HG02973 (cell line): ENCODE data around the gene CHTF18.

Source experiments
- ATAC-seq: cut with Tn5 transposase; IDR thresholded peaks from one replicate; pipeline ENCODE4 v1.9.1; 2021; ENCODE audit warnings: moderate library complexity; ENCODE audit not compliant: unreplicated experiment

CHTF18 gene

DNA sequence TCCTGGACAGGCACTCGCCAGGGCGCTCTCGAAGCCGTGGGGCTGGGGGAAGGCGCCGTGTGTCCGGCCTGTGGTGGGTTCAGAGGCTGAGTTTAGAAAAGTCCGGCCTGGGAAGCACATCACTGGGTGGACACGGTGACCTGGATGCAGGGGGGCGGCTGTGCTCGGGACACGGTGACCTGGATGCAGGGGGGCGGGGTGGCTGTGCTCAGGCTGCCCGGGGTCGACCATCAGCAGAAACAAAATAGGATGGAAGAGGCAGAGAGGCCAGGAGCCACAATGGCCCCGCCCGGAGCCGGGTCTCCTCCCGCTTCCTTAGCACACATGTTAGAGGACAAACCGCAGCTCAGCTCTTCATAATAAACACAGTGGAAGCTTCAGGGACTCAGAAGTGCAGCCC, 55.4 kb downstream of the CHTF18 start:
- no peak for ATAC-seq

DNA sequence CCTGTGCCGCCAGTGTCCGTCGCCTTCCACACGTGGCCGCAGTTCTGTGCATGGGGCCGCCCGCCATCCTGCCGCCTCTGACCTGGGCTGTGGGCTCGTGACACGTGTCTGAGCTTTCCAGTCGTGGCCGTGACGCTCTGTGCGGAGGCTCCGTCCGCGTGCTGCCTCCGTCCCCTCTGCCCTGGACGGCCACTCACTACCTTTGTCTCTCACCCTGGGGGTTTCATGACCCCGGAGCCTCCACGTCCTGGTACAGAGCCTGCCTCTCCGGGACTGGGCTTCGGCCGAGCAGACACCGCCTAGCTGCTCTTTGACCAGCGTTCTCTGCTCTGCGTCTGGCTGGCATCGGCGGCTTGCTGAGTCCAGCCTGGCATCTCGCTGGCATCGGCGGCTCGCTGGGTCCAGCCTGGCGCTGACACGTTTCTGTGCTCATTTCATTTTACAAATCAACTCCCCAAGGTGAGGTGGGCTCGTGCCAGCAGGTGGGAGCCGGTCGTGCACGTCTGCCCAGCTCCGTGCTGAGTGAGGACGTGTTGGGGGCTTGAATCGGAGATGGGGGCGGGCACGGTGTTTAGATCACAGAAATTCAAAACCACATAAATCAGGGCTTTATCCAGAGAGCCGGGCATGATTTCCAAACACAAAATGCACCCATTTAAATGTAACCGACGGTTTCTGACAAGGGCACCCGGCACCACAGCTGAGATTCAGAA, 56.4 kb downstream of the CHTF18 start:
- no peak for ATAC-seq

DNA sequence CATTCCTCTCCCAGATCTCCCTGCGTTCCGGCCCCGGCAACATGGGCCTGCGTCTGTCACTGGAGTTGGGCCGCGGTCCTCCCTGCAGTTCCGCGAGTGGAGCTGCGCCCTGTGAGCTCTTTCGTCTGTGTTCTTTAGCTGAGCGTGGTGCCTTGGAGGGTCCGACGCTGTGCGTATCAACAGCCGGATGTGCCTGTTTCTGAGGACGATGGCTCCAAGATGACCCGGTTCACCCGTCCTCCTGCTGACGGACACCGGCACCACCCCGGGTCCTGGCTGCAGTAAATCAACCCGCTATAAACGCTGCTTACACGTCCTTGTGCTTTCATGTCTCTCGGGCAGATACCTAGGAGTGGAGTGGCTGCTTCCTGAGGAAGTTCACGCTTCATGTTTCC, 56.9 kb downstream of the CHTF18 start:
- ATAC-seq: no peak

DNA sequence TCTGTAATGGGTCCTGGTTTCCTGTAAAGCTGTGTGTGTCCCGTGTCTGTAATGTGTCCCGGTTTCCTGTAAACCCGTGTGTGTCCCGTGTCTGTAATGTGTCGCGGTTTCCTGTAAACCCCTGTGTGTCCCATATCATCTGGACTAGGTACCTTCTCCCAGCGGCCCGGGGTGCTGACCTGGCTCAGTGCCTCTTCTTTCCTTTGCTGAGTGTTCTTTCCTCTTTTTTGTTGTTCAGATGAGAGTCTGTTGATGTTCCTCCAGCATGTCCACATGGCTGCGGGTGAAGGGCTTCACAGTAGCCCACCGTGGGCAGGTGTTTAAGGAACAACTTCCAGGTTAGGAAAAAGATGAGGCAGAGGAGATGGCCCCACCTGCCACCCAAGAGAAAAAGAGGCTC, 58.7 kb downstream of the CHTF18 start:
- no peak for ATAC-seq
